HG02571 (cell line): Measurements from ENCODE around the gene C3.
"Not testable (repeated sequence)": the region's sequence is repeated elsewhere in the genome, so short reads cannot be mapped to it uniquely, and the experiment has no call there.

ENCODE experiments used
- ATAC-seq: cut with Tn5 transposase; IDR thresholded peaks from one replicate; pipeline ENCODE4 v1.9.1; 2021; ENCODE audit warnings: mild to moderate bottlenecking, moderate library complexity; ENCODE audit not compliant: unreplicated experiment

The C3 gene

DNA sequence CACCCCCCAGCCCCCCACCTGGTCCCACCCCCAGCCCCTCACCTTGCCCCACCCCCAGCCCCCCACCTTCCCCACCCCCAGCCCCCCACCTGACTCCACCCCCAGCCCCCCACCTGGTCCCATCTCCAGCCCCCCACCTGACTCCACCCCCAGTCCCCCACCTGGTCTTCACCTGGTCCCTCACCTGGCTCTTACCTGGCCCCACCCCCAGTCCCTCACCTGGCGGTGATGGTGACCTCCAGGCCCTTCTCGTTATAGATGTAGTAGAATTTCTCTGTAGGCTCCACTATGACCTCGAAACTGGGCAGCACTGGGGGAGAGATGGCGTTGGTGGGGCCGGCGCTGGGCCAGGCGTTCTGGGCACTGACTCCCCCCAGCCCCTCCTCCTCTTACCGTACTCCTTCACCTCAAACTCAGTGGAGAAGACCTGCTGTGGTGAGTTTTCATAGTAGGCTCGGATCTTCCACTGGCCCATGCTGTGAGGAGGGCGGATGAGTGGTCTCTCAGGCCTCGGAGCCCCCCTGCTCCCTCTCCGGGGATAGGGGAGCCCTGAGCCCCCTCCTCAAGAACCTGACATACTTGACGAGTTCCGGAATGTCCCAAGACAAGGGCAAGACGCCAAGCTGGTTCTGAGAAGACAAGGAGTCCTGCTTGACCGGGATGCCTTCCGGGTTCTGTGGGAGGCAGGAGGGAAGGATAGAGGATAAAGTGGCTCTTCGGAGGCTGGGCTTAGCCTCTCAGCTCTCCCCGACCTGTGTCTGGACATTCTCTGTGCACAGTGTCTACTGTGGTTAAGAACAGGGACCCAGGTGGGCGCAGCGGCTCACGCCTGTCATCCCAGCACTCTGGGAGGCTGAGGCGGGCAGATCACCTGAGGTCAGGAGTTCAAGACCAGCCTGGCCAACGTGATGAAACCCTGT is 6.4 kb downstream of the C3 start:
- no peak for ATAC-seq

- ATAC-seq: no peak
Observed at GRCh38 chr19:6712692-6713670, 7.5 kb downstream of the C3 start.

DNA sequence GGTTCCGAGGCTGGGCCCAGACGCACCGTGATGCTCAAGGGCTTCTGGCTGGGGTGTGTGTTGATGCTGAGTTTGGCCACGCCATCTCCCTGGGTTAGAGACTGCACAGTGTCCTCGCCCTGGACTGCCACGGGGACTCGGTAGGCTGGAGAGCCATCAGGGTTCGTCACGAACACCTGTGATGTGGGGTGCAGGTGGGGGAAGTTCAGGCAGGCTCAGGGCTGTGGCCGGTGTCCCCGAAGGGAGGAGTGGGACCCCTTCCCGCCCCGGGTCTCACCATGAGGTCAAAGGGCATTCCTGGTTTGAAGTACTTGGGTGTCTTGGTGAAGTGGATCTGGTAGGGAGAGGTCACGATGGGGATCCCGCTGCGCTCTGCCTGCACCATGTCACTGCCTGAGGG is 8.2 kb downstream of the C3 start:
- ATAC-seq: no peak

- no peak for ATAC-seq
Observed at GRCh38 chr19:6711605-6712004, 8.8 kb downstream of the C3 start.

- no peak for ATAC-seq
Observed at GRCh38 chr19:6711078-6711361, 9.4 kb downstream of the C3 start.

- no peak for ATAC-seq
Observed at GRCh38 chr19:6710273-6711077, 10.0 kb downstream of the C3 start.

- ATAC-seq: no peak
Observed at GRCh38 chr19:6709549-6709948, 10.9 kb downstream of the C3 start.

- not testable (repeated sequence) for ATAC-seq
Observed at GRCh38 chr19:6708913-6709312, 11.5 kb downstream of the C3 start.

DNA sequence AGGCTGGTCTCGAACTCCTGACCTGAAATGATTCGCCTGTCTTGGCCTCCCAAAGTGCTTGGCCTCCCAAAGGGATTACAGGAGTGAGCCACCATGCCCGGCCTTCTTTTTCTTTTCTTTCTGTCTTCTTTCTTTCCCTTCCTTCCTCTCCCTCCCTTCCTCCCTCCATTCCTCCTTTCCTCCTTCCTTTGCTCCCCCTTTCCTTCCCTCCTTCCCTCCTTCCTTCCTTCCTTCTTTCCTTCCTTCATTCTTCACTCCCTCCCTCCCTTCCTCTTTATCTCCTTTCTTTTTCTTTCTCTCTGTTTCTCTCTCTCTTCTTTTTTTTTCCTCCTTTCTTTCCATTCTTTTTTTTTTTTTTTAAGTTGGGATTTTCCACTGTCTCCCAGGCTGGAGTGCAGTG is 12.1 kb downstream of the C3 start:
- ATAC-seq: no peak

GRCh38 chr19:6707658-6708018 is 12.8 kb downstream of the C3 start:
- ATAC-seq: no peak

- no peak for ATAC-seq
Observed at GRCh38 chr19:6707011-6707657, 13.3 kb downstream of the C3 start.

DNA sequence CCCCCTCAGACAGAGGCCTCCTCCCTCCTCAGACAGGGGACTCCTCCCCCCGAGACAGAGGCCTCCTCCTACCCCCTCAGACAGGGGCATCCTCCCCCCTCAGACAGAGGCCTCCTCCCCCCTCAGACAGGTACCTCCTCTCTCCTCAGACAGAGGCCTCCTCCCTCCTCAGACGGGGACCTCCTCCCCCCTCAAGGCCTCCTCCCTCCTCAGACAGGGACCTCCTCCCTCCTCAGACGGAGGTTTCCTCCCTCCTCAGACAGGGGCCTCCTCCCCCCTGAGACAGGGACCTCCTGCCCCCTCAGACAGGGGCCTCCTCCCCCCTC is 13.9 kb downstream of the C3 start:
- no peak for ATAC-seq

DNA sequence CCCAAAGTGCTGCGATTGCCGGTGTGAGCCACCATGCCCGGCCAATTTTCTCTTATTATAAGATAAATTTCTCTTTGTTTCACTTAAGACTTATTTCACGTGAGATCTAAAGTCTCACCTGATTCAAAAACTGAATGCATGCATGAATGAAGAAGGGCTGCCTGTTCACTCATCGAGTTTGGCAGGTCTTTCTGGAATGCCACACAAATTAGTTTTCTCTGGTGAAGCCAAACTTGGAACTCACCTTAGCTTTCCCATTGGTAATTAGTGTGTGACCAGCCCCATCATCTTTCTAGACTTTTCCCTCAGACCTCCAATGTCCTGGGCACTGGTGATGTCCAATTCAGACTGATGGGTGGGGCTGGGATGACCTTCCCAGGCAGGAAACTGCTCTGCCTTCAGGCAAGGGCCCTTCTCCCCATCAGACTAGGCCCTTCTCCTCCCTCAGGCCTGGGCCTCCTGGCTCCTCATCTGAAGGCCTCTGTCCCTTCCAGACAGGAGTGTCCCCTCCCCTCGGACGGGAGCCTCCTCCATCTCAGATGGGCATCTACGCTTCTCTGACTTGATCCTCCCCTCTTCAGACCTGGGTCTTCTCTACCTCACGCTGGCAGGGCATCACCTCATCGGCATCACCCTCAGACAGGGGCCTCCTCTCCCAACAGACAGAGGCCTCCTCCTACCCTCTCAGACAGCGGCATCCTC is 14.4 kb downstream of the C3 start:
- no peak for ATAC-seq

DNA sequence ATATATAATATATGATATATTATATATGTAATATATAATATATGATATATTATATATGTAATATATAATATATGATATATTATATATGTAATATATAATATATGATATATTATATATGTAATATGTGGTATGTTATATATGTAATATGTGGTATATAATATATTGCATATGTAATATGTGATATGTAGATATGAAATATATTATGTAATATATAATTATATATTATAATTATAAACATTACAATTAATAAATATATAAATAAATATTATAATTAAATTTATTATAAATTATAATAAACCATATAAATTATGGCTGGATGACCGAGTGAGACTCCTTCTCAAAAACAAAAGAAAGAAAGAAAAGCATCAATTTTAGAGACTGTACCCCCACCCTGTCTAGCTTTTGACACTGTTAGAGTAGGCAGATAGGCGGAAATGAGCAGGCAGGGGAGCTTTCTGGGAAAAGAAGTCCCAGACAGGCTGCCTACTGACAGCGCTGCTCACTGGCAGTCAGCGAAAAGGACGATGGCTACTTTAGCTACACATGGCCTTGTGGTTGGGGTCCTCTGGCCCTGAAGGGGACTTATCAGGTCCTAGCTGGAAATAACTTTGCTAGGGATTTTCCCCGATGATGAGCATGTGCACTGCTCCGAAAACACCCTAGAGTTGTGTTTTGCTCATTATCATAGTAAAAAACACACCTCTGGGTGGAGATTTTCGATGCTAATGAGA is 19.7 kb downstream of the C3 start:
- ATAC-seq: no peak

GRCh38 chr19:6699935-6700334 is 20.5 kb downstream of the C3 start:
- ATAC-seq: no peak

GRCh38 chr19:6697291-6697690 is 23.2 kb downstream of the C3 start:
- ATAC-seq: no peak

DNA sequence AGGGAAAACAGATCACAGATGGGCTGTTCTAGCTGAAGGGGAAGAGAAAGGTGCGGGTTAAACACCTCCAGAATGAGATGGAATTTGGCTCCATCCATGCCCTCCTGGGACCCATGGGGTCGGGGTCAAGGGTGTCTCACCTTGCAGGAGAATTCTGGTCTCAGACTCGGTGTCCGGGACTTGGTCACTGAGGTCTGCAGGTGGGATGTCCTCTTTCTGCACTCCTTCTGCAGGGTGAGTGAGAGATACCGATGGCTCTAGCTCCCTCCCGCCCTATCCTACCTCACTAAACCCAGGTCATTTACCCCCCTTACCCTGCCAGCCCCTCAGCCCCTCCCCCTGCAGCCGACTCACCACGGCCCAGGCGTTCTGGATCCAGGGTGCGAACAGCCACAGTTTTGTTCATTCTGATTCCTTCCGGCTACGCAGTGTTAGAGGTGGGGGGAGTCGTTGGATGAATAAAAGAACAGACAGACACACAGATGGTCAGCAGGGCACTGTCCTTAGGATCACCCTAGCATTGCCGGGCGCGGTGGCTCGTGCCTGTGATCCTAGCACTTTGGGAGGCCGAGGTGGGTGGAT is 24.1 kb downstream of the C3 start:
- ATAC-seq: no peak

DNA sequence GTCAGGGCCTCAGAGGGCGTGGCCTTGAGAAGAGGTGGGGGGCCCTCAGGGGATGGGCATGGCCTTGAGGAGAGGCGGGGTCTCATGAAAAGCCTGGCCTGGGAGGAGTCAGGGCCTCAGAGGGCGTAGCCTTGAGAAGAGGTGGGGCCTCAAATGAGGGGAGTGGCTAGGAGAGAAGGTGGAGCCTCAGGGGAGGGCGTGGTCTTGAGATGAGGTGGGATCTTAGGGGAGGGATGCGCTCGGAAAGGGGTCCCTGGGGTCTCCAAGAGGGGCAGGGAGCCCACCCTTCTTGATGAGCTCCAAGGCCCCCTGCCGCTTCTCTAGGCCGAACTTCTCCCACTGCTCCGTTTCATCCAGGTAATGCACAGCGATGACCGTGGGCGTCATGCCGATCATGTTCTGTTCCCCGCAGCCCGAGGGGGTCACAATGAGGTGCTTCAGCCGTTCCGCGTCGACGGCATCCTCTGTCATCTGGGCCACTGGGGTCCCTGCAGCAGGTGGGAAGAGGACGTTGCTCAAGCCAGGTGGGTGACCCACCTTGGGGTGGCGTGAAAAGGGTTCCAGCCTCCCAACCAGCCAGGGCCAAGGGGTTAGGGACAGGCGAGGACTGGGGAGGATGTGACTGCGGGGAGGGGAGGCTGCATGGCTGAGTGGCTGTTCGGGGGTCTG is 26.2 kb downstream of the C3 start:
- no peak for ATAC-seq

DNA sequence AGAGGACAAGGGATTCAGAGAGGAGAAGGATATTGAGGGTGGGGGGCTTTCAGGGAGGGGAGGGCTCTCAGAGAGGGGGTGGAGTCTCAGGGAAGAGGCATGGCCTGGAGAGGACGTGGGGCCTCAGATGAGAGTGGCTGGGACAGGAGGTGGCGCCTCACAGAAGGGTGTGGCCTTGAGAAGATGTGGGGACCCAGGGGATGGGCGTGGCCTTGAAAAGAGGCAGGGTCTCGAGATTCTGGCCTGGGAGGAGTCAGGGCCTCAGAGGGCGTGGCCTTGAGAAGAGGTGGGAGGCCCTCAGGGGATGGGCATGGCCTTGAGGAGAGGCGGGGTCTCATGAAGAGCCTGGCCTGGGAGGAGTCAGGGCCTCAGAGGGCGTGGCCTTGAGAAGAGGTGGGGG is 26.8 kb downstream of the C3 start:
- no peak for ATAC-seq
